Uterus (tissue), 4 donors: Measurements from ENCODE around the gene HCRTR1. TPM values are rescaled to one million over a fixed set of nuclear protein-coding genes. Genes with fewer than 3 reads are reported as not detected.

Experiments used
- DNase-seq, 2 donors: peaks; one replicate each; pipeline ENCODE4 v3.0.0-alpha.2; 2019 to 2020
- H3K27ac ChIP-seq, 2 donors: fragments of 200-600 bp; sonication (generic); 1 replicate in 1 of 2; 2 replicates in 1 of 2; pipeline ENCODE4 v1.5.1; 2016 to 2018
- H3K27me3 ChIP-seq, 2 donors: fragments of 200-600 bp; sonication (generic); one replicate each; pipeline ENCODE4 v1.5.1; 2018 to 2019; ENCODE audit warnings: control low read depth in 1 of 2
- H3K36me3 ChIP-seq, 2 donors: fragments of 200-600 bp; sonication (generic); one replicate each; pipeline ENCODE4 v1.5.1; 2019; ENCODE audit warnings: control low read depth in 1 of 2
- H3K4me1 ChIP-seq, 2 donors: fragments of 200-600 bp; sonication (generic); one replicate each; pipeline ENCODE4 v1.5.1; 2018 to 2019; ENCODE audit warnings: control low read depth in 1 of 2
- H3K4me3 ChIP-seq, 2 donors: fragments of 200-600 bp; sonication (generic); 1 replicate in 1 of 2; 2 replicates in 1 of 2; pipeline ENCODE4 v1.5.1; 2018 to 2019; ENCODE audit warnings: mild to moderate bottlenecking in 1 of 2
- H3K9me3 ChIP-seq, 2 donors: fragments of 200-600 bp; sonication (generic); one replicate each; pipeline ENCODE4 v1.5.1; 2019; ENCODE audit warnings: control low read depth in 1 of 2
- POLR2A ChIP-seq, 2 donors: fragments of 450-650 bp; IDR thresholded peaks; one replicate each; pipeline ENCODE4 v1.6.1; 2016; ENCODE audit warnings: antibody characterized with exemption in 2 of 2, mild to moderate bottlenecking in 1 of 2, moderate library complexity in 1 of 2
- intact Hi-C: fragments of 100-400 bp; cut with DNase I; formaldehyde crosslinking; loops from one replicate; pipeline ENCODE4 v1.15.1; 2023; ENCODE audit warnings: low total_unique reads
- total RNA-seq, 4 donors: library from RNA; depleted of rRNA in 3 of 4; stranded (reverse); fragments of >200 nt in 3 of 4; gene quantifications; one replicate each; pipeline versions ENCODE4 v1.1.0 to v1.2.4, GENCODE V29; 2014 to 2023
- TF ChIP-seq, protein P1 (sequence below), 4 experiments: fragments of 200-600 bp in 2 of 4; fragments of 450-650 bp in 2 of 4; sonication (generic) in 2 of 4; IDR thresholded peaks; one replicate each; pipeline ENCODE4 v1.5.1; 2016 to 2019; ENCODE audit warnings: antibody characterized with exemption in 4 of 4, mild to moderate bottlenecking in 2 of 4, moderate library complexity in 1 of 4
- donor health status: DM: yes; HTN: yes; CAD: no.

The HCRTR1 gene
- total RNA-seq, 4 donors from 2014 or later = not detected

DNA sequence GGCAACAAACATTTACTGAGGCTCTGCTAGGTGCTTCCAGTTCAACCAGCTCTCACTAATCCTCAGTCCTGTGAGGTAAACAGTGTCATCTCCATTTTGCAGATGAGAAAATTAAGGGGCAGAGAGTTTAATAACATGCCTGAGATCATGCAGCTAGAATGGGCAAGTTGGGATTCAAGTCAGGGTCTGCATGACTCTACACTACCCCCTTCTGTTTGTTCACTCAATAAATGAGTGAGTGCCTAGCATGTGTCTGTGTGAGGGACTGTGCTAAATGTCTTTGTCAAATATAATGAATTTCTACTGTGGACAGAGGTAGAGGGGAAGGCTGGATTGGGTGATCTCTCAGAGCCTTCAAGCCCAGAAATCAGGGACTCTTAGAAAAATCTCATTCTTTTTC, 22.7 kb downstream of the HCRTR1 start:
- H3K27ac ChIP-seq = no peak overlapping the region
- intact Hi-C loops = no loop called here
- H3K4me1 ChIP-seq = peaks cover 10 to 21% of the 10 kb centered on the region in 2 donors
- no peaks in the 10 kb centered on the region for H3K36me3 ChIP-seq
- TF ChIP-seq, protein P1, sequence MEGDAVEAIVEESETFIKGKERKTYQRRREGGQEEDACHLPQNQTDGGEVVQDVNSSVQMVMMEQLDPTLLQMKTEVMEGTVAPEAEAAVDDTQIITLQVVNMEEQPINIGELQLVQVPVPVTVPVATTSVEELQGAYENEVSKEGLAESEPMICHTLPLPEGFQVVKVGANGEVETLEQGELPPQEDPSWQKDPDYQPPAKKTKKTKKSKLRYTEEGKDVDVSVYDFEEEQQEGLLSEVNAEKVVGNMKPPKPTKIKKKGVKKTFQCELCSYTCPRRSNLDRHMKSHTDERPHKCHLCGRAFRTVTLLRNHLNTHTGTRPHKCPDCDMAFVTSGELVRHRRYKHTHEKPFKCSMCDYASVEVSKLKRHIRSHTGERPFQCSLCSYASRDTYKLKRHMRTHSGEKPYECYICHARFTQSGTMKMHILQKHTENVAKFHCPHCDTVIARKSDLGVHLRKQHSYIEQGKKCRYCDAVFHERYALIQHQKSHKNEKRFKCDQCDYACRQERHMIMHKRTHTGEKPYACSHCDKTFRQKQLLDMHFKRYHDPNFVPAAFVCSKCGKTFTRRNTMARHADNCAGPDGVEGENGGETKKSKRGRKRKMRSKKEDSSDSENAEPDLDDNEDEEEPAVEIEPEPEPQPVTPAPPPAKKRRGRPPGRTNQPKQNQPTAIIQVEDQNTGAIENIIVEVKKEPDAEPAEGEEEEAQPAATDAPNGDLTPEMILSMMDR (IDR thresholded peaks at IDR 0.05) = no peak
- TF ChIP-seq POLR2A (IDR thresholded peaks at IDR 0.05) = no peak
- DNase-seq = no peak
- no peak overlapping the region for H3K4me3 ChIP-seq
- H3K9me3 ChIP-seq = no peaks in the 10 kb centered on the region
- H3K27me3 ChIP-seq = no peaks in the 10 kb centered on the region

DNA sequence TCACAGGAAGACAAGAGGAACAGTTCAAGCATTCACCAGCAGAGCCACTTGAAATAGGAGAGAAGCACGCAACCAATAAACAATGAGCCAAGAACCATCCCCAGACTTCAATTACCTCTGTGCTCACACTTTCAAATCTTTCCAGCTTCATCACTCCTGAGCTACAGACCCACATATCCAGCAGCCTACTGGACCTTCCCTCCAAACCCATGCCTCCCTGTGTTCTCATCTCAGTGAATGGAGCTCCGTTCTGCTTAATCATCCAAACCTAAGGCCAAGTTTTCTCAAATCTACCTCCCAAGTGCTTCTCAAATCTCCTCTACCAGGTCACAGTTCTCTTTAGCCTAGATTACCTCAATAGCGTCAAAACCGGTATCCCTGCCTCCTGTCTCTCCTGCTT, 23.5 kb downstream of the HCRTR1 start:
- no peaks in the 10 kb centered on the region for H3K9me3 ChIP-seq
- intact Hi-C loops = no loop called here
- TF ChIP-seq POLR2A (IDR thresholded peaks at IDR 0.05) = no peak
- TF ChIP-seq, protein P1 (IDR thresholded peaks at IDR 0.05) = no peak
- no peaks in the 10 kb centered on the region for H3K36me3 ChIP-seq
- no peaks in the 10 kb centered on the region for H3K27me3 ChIP-seq
- H3K27ac ChIP-seq = no peak overlapping the region
- peaks cover 10 to 21% of the 10 kb centered on the region in 2 donors for H3K4me1 ChIP-seq
- H3K4me3 ChIP-seq = no peak overlapping the region
- no peak for DNase-seq

DNA sequence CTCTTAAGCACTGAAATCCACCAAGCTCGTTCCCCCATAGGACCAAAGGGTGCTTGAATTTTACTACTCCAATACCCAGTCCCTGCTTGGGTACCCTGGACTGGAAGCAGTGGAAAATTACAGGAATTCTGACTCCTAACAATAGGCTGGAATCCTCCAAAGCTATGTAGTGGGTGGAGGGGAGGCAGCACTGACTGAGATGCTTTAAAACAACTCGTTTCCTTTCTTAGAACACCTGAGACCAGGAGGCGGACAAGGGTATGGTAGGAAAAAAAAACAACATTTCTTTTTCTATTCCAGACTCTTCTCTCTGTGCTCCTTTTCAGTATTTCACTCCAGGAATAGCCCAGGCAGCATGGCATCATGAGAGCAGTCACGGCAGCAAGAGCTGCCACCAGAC, 24.9 kb downstream of the HCRTR1 start:
- Histone ChIP-seq H3K4me3 (no peak overlapping the region), H3K27ac (no peak overlapping the region), H3K9me3 (no peaks in the 10 kb centered on the region), H3K4me1 (peaks cover 10 to 21% of the 10 kb centered on the region in 2 donors), H3K27me3 (no peaks in the 10 kb centered on the region), H3K36me3 (no peaks in the 10 kb centered on the region)
- no peak for TF ChIP-seq POLR2A (IDR thresholded peaks at IDR 0.05)
- TF ChIP-seq, protein P1 (IDR thresholded peaks at IDR 0.05) = no peak
- intact Hi-C loops = no loop called here
- no peak for DNase-seq

DNA sequence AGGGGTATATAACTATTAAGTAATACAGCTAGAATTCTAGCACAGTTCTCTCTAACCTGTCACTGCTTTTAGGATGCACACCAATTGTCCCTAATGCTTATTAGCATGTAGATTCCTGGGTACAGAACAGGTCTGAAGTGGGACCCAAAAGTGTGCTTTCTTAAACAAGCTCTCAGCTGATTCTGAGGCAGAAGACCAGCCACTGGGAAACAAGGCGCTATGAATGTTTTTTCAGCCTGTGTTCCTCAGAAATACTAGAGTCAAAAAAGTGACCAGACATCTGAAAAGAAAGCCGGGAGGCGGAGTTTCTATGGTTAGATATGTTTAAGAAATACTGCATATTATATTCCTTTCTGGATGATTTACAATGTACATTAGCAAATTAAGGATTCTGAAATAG, 25.4 kb downstream of the HCRTR1 start:
- DNase-seq = no peak
- H3K27me3 ChIP-seq = no peaks in the 10 kb centered on the region
- H3K27ac ChIP-seq = no peak overlapping the region
- no peaks in the 10 kb centered on the region for H3K9me3 ChIP-seq
- peaks cover 10 to 21% of the 10 kb centered on the region in 2 donors for H3K4me1 ChIP-seq
- no peaks in the 10 kb centered on the region for H3K36me3 ChIP-seq
- no peak overlapping the region for H3K4me3 ChIP-seq
- intact Hi-C loops = no loop called here
- TF ChIP-seq, protein P1 (IDR thresholded peaks at IDR 0.05) = no peak
- TF ChIP-seq POLR2A (IDR thresholded peaks at IDR 0.05) = no peak

DNA sequence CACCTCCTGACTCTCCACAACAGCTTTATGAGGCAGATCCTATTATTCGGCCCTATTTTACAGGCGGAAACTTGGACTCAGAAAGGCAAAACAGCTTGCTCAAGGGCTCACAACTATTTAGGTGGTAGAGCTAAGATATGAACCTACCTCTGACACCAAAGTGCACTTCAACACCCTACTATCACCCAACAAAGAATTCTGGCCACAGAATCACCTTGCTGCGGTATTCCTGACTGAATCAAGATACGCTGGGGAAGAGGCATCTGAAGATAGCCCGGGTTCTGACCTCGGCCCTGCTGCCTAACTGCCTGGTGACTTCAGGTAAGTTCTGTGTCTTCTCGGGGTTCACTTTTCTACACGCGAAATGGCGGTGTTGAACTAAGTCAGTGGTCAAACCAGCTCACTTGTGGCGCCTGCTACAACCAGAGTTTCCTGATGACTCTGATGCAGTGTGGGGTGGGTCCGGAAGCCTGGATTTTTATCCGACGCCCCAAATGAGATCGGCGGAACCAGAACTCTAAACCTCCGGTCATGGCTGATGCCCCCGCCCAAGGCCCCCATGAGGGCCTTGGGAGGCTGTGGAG, 26.6 kb downstream of the HCRTR1 start:
- TF ChIP-seq, protein P1 (IDR thresholded peaks at IDR 0.05) = no peak
- no peak for TF ChIP-seq POLR2A (IDR thresholded peaks at IDR 0.05)
- H3K36me3 ChIP-seq = no peaks in the 10 kb centered on the region
- no peaks in the 10 kb centered on the region for H3K27me3 ChIP-seq
- DNase-seq = no peak
- H3K9me3 ChIP-seq = no peaks in the 10 kb centered on the region
- peaks cover 10 to 21% of the 10 kb centered on the region in 2 donors for H3K4me1 ChIP-seq
- peak overlapping the region; percentile 82 to 87 for H3K4me3 ChIP-seq
- intact Hi-C loops = no loop called here
- peak overlapping the region; percentile 90 to 92 for H3K27ac ChIP-seq
